Neural cell (in vitro differentiated cells): Measurements from ENCODE around the gene GRM2. TPM values are rescaled to one million over a fixed set of nuclear protein-coding genes. Genes with fewer than 3 reads are reported as not detected.

Source experiments
- H2AFZ ChIP-seq: fragments of 200-600, 300-800 bp; sonication (generic), shearing (Covaris generic); 2 replicates; pipeline ENCODE4 v1.6.0; 2014; ENCODE audit warnings: low read depth, mild to moderate bottlenecking, antibody characterized with exemption, low read length, moderate library complexity
- H3F3A ChIP-seq: fragments of 200-600 bp; shearing (Covaris generic); 2 replicates; pipeline ENCODE4 v1.6.1; 2016; ENCODE audit warnings: mild to moderate bottlenecking, moderate library complexity, mixed read lengths, antibody characterized with exemption, low read length; ENCODE audit not compliant: insufficient read depth, poor library complexity, severe bottlenecking
- H3K27ac ChIP-seq: fragments of 200-600, 300-800 bp; sonication (generic), shearing (Covaris generic); 2 replicates; pipeline ENCODE4 v1.5.1; 2014; ENCODE audit warnings: mild to moderate bottlenecking, low read length, moderate library complexity
- H3K27me3 ChIP-seq: fragments of 300-800, 200-600 bp; sonication (generic), shearing (Covaris generic); 2 replicates; pipeline ENCODE4 v1.6.0; 2014; ENCODE audit warnings: mild to moderate bottlenecking, low read depth, low read length, moderate library complexity; ENCODE audit not compliant: insufficient read depth
- H3K36me3 ChIP-seq: fragments of 300-800, 200-600 bp; sonication (generic), shearing (Covaris generic); 2 replicates; pipeline ENCODE4 v1.5.1; 2014; ENCODE audit warnings: mild to moderate bottlenecking, antibody characterized with exemption, low read length, moderate library complexity; ENCODE audit not compliant: insufficient read depth
- H3K4me2 ChIP-seq: fragments of 300-800, 200-600 bp; sonication (generic), shearing (Covaris generic); 2 replicates; pipeline ENCODE4 v1.6.0; 2014; ENCODE audit warnings: mild to moderate bottlenecking, low read length
- H3K4me3 ChIP-seq: fragments of 300-800, 200-600 bp; sonication (generic), shearing (Covaris generic); 2 replicates; pipeline ENCODE4 v1.5.1; 2014; ENCODE audit warnings: mild to moderate bottlenecking, low read length, moderate library complexity
- H3K79me2 ChIP-seq: fragments of 200-600 bp; shearing (Covaris generic); replicated peaks from 2 replicates; pipeline ENCODE4 v1.6.0; 2014; ENCODE audit warnings: mild to moderate bottlenecking, low read length, moderate library complexity; ENCODE audit not compliant: insufficient read depth
- H3K9ac ChIP-seq: fragments of 300-800, 200-600 bp; sonication (generic), shearing (Covaris generic); 2 replicates; pipeline ENCODE4 v1.6.1; 2016; ENCODE audit warnings: mild to moderate bottlenecking, low read length, mixed read lengths
- H3K9me2 ChIP-seq: fragments of 200-600 bp; shearing (Covaris generic); 2 replicates; pipeline ENCODE4 v1.6.1; 2016; ENCODE audit warnings: mild to moderate bottlenecking, low read length, mixed read lengths; ENCODE audit not compliant: insufficient read depth
- H3K9me3 ChIP-seq: fragments of 200-600, 300-800 bp; sonication (generic), shearing (Covaris generic); 2 replicates; pipeline ENCODE4 v1.6.1; 2016; ENCODE audit warnings: mild to moderate bottlenecking, mixed run types, low read length, moderate library complexity, mixed read lengths
- H4K20me1 ChIP-seq: fragments of 200-600 bp; shearing (Covaris generic); 2 replicates; pipeline ENCODE4 v1.6.1; 2016; ENCODE audit warnings: mild to moderate bottlenecking, mixed run types; ENCODE audit not compliant: insufficient read depth
- EP300 ChIP-seq: fragments of 450-650 bp; conservative IDR thresholded peaks from 2 replicates; pipeline ENCODE4 v1.6.1; 2014; ENCODE audit warnings: antibody characterized with exemption, mild to moderate bottlenecking, moderate library complexity; ENCODE audit not compliant: poor library complexity, severe bottlenecking
- EZH2 ChIP-seq: fragments of 200-600, 300-800 bp; shearing (Covaris generic), sonication (generic); IDR thresholded peaks from 2 replicates; pipeline ENCODE4 v1.6.1; 2014; ENCODE audit warnings: antibody characterized with exemption, low read length, borderline replicate concordance, mild to moderate bottlenecking; ENCODE audit not compliant: insufficient read depth, poor library complexity, severe bottlenecking
- MXI1 ChIP-seq: fragments of 450-650 bp; conservative IDR thresholded peaks from 2 replicates; pipeline ENCODE4 v1.6.1; 2014; ENCODE audit warnings: antibody characterized with exemption, mild to moderate bottlenecking; ENCODE audit not compliant: poor library complexity, severe bottlenecking
- POLR2AphosphoS5 ChIP-seq: IDR thresholded peaks from 2 replicates; pipeline ENCODE4 v1.6.1; 2012
- RAD21 ChIP-seq: fragments of 450-650 bp; conservative IDR thresholded peaks from 2 replicates; pipeline ENCODE4 v1.6.1; 2014; ENCODE audit warnings: antibody characterized with exemption, mild to moderate bottlenecking, moderate library complexity
- SMC3 ChIP-seq: fragments of 450-650 bp; conservative IDR thresholded peaks from 2 replicates; pipeline ENCODE4 v1.6.1; 2014; ENCODE audit warnings: antibody characterized with exemption, mild to moderate bottlenecking, moderate library complexity; ENCODE audit not compliant: poor library complexity
- TAF1 ChIP-seq: IDR thresholded peaks from 2 replicates; pipeline ENCODE4 v1.6.1; 2012; ENCODE audit warnings: low read depth
- polyA plus RNA-seq: library from polyadenylated mRNA; depleted of rRNA; stranded (reverse); fragments of >200 nt; gene quantifications from 2 replicates; pipeline ENCODE4 v1.2.3, GENCODE V29; 2014
- TF ChIP-seq, protein P1 (sequence below): IDR thresholded peaks from 2 replicates; pipeline ENCODE4 v1.6.1; 2012; ENCODE audit warnings: borderline replicate concordance
- TF ChIP-seq, protein P2 (sequence below): fragments of 450-650 bp; IDR thresholded peaks from 2 replicates; pipeline ENCODE4 v1.5.1; 2014; ENCODE audit warnings: antibody characterized with exemption, mild to moderate bottlenecking, moderate library complexity; ENCODE audit not compliant: poor library complexity, severe bottlenecking

GRM2 gene
- polyA plus RNA-seq, 1 donor from 2014 or later, result 9.1 TPM

DNA sequence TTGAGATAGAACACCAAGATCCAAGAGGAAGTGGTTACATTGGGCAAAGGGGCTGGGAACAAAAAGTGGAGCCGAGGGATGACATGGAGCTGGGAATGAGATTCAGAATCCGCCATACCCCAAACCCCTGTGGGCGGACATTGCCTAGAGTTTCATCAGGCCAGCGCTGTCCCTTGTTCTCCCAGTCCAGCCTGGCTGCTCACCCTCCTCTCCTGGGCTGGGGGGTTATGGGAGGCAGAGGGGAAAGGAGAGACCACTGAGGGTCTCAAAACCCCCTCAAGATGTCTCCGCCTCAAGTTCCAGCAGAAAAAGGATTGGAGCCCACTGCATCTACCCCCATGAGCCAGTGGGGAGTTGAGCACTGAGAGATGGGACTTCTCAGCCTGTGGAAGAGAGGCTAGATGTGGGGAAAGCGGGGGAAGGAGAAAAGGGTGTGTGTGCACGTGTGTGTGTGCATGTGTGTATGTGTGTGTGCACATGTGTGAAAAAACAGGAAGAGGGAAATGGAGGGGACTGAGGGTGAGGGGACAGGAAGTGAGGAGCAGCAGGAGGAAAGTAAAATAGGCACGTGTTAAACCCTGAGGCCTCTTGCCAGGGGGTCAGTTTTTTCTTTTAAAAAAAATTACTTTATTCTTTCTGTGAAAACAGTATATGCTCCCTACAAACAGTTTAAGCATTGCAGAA, 14.3 kb downstream of the GRM2 start:
- Histone ChIP-seq H3K27me3 (no peaks in the 10 kb centered on the region), H3K36me3 (no peaks in the 10 kb centered on the region), H3F3A (no peaks in the 10 kb centered on the region), H2AFZ (no peak overlapping the region), H3K9me2 (no peaks in the 10 kb centered on the region), H3K79me2 (no peaks in the 10 kb centered on the region), H3K9me3 (no peaks in the 10 kb centered on the region), H3K9ac (no peak overlapping the region), H3K4me3 (no peak overlapping the region), H3K4me2 (no peak overlapping the region), H3K27ac (no peak overlapping the region), H4K20me1 (no peaks in the 10 kb centered on the region)
- no peak for TF ChIP-seq EZH2
- TF ChIP-seq POLR2AphosphoS5, result no peak

DNA sequence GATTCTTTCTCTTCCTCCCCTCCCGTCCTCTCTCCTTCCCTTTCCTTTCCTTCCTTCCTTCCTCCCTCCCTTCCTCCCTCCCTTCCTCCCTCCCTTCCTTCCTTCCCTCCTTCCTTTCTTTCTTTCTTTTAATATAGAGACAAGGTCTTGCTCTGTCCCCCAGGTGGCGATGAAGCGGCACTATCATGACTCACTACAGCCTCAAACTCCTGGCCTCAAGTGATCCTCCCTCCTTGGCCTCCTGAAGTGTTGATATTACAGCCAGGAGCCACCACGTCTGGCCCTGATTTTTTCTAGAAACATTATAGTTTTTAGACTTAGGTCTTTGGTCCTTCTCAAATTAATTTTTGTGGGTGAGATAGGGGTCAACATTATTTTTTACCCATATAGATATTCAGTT, 15.5 kb downstream of the GRM2 start:
- H3K9ac ChIP-seq, result no peak overlapping the region
- H3K27me3 ChIP-seq, result no peaks in the 10 kb centered on the region
- no peaks in the 10 kb centered on the region for H3K36me3 ChIP-seq
- H3K9me2 ChIP-seq, result no peaks in the 10 kb centered on the region
- H3F3A ChIP-seq, result no peaks in the 10 kb centered on the region
- no peaks in the 10 kb centered on the region for H3K79me2 ChIP-seq
- H3K4me3 ChIP-seq, result no peak overlapping the region
- no peak overlapping the region for H2AFZ ChIP-seq
- TF ChIP-seq EZH2, result no peak
- no peak for TF ChIP-seq EP300
- TF ChIP-seq, protein P1, sequence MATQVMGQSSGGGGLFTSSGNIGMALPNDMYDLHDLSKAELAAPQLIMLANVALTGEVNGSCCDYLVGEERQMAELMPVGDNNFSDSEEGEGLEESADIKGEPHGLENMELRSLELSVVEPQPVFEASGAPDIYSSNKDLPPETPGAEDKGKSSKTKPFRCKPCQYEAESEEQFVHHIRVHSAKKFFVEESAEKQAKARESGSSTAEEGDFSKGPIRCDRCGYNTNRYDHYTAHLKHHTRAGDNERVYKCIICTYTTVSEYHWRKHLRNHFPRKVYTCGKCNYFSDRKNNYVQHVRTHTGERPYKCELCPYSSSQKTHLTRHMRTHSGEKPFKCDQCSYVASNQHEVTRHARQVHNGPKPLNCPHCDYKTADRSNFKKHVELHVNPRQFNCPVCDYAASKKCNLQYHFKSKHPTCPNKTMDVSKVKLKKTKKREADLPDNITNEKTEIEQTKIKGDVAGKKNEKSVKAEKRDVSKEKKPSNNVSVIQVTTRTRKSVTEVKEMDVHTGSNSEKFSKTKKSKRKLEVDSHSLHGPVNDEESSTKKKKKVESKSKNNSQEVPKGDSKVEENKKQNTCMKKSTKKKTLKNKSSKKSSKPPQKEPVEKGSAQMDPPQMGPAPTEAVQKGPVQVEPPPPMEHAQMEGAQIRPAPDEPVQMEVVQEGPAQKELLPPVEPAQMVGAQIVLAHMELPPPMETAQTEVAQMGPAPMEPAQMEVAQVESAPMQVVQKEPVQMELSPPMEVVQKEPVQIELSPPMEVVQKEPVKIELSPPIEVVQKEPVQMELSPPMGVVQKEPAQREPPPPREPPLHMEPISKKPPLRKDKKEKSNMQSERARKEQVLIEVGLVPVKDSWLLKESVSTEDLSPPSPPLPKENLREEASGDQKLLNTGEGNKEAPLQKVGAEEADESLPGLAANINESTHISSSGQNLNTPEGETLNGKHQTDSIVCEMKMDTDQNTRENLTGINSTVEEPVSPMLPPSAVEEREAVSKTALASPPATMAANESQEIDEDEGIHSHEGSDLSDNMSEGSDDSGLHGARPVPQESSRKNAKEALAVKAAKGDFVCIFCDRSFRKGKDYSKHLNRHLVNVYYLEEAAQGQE, result no peak
- TF ChIP-seq MXI1, result no peak
- no peak for TF ChIP-seq TAF1
- no peak for TF ChIP-seq POLR2AphosphoS5
- TF ChIP-seq SMC3, result no peak
- TF ChIP-seq, protein P2, sequence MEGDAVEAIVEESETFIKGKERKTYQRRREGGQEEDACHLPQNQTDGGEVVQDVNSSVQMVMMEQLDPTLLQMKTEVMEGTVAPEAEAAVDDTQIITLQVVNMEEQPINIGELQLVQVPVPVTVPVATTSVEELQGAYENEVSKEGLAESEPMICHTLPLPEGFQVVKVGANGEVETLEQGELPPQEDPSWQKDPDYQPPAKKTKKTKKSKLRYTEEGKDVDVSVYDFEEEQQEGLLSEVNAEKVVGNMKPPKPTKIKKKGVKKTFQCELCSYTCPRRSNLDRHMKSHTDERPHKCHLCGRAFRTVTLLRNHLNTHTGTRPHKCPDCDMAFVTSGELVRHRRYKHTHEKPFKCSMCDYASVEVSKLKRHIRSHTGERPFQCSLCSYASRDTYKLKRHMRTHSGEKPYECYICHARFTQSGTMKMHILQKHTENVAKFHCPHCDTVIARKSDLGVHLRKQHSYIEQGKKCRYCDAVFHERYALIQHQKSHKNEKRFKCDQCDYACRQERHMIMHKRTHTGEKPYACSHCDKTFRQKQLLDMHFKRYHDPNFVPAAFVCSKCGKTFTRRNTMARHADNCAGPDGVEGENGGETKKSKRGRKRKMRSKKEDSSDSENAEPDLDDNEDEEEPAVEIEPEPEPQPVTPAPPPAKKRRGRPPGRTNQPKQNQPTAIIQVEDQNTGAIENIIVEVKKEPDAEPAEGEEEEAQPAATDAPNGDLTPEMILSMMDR, result no peak
- no peak for TF ChIP-seq RAD21
- H4K20me1 ChIP-seq, result no peaks in the 10 kb centered on the region
- H3K27ac ChIP-seq, result no peak overlapping the region
- H3K4me2 ChIP-seq, result no peak overlapping the region
- no peaks in the 10 kb centered on the region for H3K9me3 ChIP-seq

DNA sequence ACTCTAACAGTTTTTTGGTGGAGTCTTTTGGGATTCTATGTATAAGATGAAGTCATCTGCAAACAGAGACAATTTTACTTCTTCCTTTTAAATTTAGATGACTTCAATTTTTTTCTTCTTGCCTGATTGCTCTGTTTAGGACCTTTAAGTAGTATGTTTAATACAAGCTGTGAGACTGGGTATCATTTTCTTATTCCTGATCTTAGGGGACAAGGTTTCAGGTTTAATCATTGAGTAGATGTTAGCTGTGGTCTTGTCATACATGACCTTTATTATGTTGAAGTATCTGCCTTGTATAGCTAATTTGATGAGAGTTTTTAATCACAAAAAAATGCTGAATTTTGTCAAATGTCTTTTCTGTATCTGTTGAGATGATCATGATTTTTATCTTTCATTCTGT, 20.6 kb downstream of the GRM2 start:
- Histone ChIP-seq H3K9me2 (no peaks in the 10 kb centered on the region), H3F3A (no peaks in the 10 kb centered on the region), H2AFZ (no peak overlapping the region), H3K79me2 (no peaks in the 10 kb centered on the region), H3K9me3 (no peaks in the 10 kb centered on the region), H4K20me1 (no peaks in the 10 kb centered on the region), H3K27me3 (no peaks in the 10 kb centered on the region), H3K27ac (no peak overlapping the region), H3K4me3 (no peak overlapping the region), H3K36me3 (no peaks in the 10 kb centered on the region), H3K9ac (no peak overlapping the region), H3K4me2 (no peak overlapping the region)
- TF ChIP-seq TAF1 (no peak), RAD21 (no peak), EZH2 (no peak), POLR2AphosphoS5 (no peak)
- TF ChIP-seq, protein P2, result no peak
